Stimulated activated CD8-positive, alpha-beta memory T cell treated with anti-CD3 and anti-CD28 coated beads, Interleukin-7, amount 100 ng/mL, for 48 hours (primary cell): Measurements from ENCODE around the gene SGF29.
"Not testable (repeated sequence)": the region's sequence is repeated elsewhere in the genome, so short reads cannot be mapped to it uniquely, and the experiment has no call there.

Experiments
- DNase-seq, 2 donors: peaks; one replicate each; pipeline ENCODE4 v3.0.0-alpha.2; 2020; ENCODE audit warnings: low read depth in 1 of 2; ENCODE audit errors: extremely low read depth in 1 of 2

The SGF29 gene

GRCh38 chr16:28592979-28593553, 39.3 kb downstream of the SGF29 start:
- no peak for DNase-seq

GRCh38 chr16:28595451-28595850, 41.7 kb downstream of the SGF29 start:
- not testable (repeated sequence) for DNase-seq

GRCh38 chr16:28596115-28596630, 42.5 kb downstream of the SGF29 start:
- DNase-seq: no peak

GRCh38 chr16:28596840-28597691, 43.3 kb downstream of the SGF29 start, which contains the start of gene SULT1A2:
TSS of gene SULT1A2 (minus strand) at chr16:28597050. CDS start at chr16:28595930, 1,120 bp downstream.
- DNase-seq: no peak

- no peak for DNase-seq
Observed at GRCh38 chr16:28597692-28598261, 44.1 kb downstream of the SGF29 start.

- not testable (repeated sequence) for DNase-seq
Observed at GRCh38 chr16:28599377-28600285, 45.9 kb downstream of the SGF29 start.

GRCh38 chr16:28600965-28601364, 47.2 kb downstream of the SGF29 start:
- not testable (repeated sequence) for DNase-seq

GRCh38 chr16:28601589-28601988, 47.9 kb downstream of the SGF29 start:
- DNase-seq: not testable (repeated sequence)

- not testable (repeated sequence) for DNase-seq
Observed at GRCh38 chr16:28602062-28602461, 48.3 kb downstream of the SGF29 start.

GRCh38 chr16:28602529-28602928, 48.8 kb downstream of the SGF29 start:
- DNase-seq: no peak

- no peak for DNase-seq
Observed at GRCh38 chr16:28603381-28604185, 49.9 kb downstream of the SGF29 start.

- DNase-seq: no peak
Observed at GRCh38 chr16:28604186-28604565, 50.5 kb downstream of the SGF29 start.

- no peak for DNase-seq
Observed at GRCh38 chr16:28606291-28607115, 52.8 kb downstream of the SGF29 start.

- DNase-seq: no peak
Observed at GRCh38 chr16:28607116-28607623, 53.5 kb downstream of the SGF29 start.

GRCh38 chr16:28607681-28608495, 54.2 kb downstream of the SGF29 start:
- DNase-seq: not testable (repeated sequence)

- DNase-seq: not testable (repeated sequence)
Observed at GRCh38 chr16:28608496-28608808, 54.7 kb downstream of the SGF29 start.

GRCh38 chr16:28608867-28609596, 55.3 kb downstream of the SGF29 start:
- DNase-seq: not testable (repeated sequence)
